Endothelial cell of umbilical vein (primary cell): ENCODE measurements around the gene CCDC97. TPM values are rescaled to one million over a fixed set of nuclear protein-coding genes. Genes with fewer than 3 reads are reported as not detected.

Source experiments
- BruUV-seq: library from RNA; stranded (reverse); fragments of 400-500 nt; replicated peaks from 2 replicates; lab custom pipeline; 2021; lab: Mats Ljungman, UMichigan
- CTCF ChIA-PET: fragments of 300-600, 350-600 bp; sonication (Branson Sonifier 250); formaldehyde crosslinking; loops from one replicate; lab custom pipeline; 2021; ENCODE audit warnings: antibody characterized with exemption, inconsistent platforms; lab: Charles Lee
- POLR2A ChIA-PET: fragments of 300-600, 350-600 bp; sonication (Branson Sonifier 250); formaldehyde crosslinking; loops from one replicate; lab custom pipeline; 2021; ENCODE audit warnings: antibody characterized with exemption, inconsistent platforms; lab: Charles Lee
- DNase-seq: peaks from one replicate; pipeline ENCODE4 v3.0.0-alpha.2; 2011; ENCODE audit warnings: low read depth, low spot score
- FAIRE-seq: peaks from 2 replicates; lab custom pipeline; 2011; peaks lifted over from hg19 to GRCh38; lab: Jason Lieb, UNC
- H2AFZ ChIP-seq: 2 replicates; pipeline ENCODE4 v1.6.0; 2012; ENCODE audit warnings: low read depth, low read length, control low read depth, inconsistent platforms
- H3K27ac ChIP-seq: 2 replicates; pipeline ENCODE4 v1.5.1; 2011; ENCODE audit warnings: low read depth, mild to moderate bottlenecking, control low read depth, low read length, moderate library complexity; ENCODE audit not compliant: insufficient read depth
- H3K27me3 ChIP-seq, 2 experiments: 2 replicates each; pipeline versions ENCODE4 v1.6.0 to v1.6.1; 2011; ENCODE audit warnings: low read length in 2 of 2, mixed read lengths in 1 of 2; ENCODE audit not compliant: control insufficient read depth in 2 of 2, insufficient read depth in 2 of 2
- H3K36me3 ChIP-seq, 2 experiments: 2 replicates in 1 of 2; 3 replicates in 1 of 2; pipeline ENCODE4 v1.5.1; 2011; ENCODE audit warnings: low read length in 2 of 2, mild to moderate bottlenecking in 1 of 2, moderate library complexity in 1 of 2; ENCODE audit not compliant: control insufficient read depth in 2 of 2, insufficient read depth in 2 of 2; ENCODE audit errors: extremely low read depth in 1 of 2
- H3K4me1 ChIP-seq: 3 replicates; pipeline ENCODE4 v1.5.1; 2011; ENCODE audit warnings: mild to moderate bottlenecking, low read length; ENCODE audit not compliant: control insufficient read depth, insufficient read depth; ENCODE audit errors: extremely low read depth
- H3K4me2 ChIP-seq: 2 replicates; pipeline ENCODE4 v1.6.1; 2011; ENCODE audit warnings: low read length, control low read depth, mixed read lengths; ENCODE audit not compliant: insufficient read depth
- H3K4me3 ChIP-seq, 3 experiments: fragments of 200-600 bp in 1 of 3; sonication (generic), shearing (Covaris generic) in 1 of 3; replicated peaks in 1 of 3; 2 replicates each; pipeline ENCODE4 v1.5.1; 2011 to 2016; ENCODE audit warnings: control low read depth in 3 of 3, low read length in 3 of 3, mild to moderate bottlenecking in 2 of 3, inconsistent platforms in 1 of 3, low read depth in 1 of 3, moderate library complexity in 1 of 3; ENCODE audit not compliant: insufficient read depth in 1 of 3
- H3K79me2 ChIP-seq: 2 replicates; pipeline ENCODE4 v1.6.0; 2012; ENCODE audit warnings: low read length, inconsistent platforms; ENCODE audit not compliant: control insufficient read depth, insufficient read depth
- H3K9ac ChIP-seq: replicated peaks from 2 replicates; pipeline ENCODE3; 2011; ENCODE audit warnings: low read length, control low read depth; ENCODE audit not compliant: insufficient read depth; ENCODE audit errors: extremely low read depth
- H3K9me1 ChIP-seq: replicated peaks from 3 replicates; pipeline ENCODE4 v1.6.0; 2011; ENCODE audit warnings: mild to moderate bottlenecking, low read length; ENCODE audit not compliant: control insufficient read depth, insufficient read depth; ENCODE audit errors: extremely low read depth
- H3K9me3 ChIP-seq: replicated peaks from 2 replicates; pipeline ENCODE4 v1.5.1; 2012; ENCODE audit warnings: low read length, inconsistent platforms; ENCODE audit not compliant: control insufficient read depth, insufficient read depth
- H4K20me1 ChIP-seq: replicated peaks from 2 replicates; pipeline ENCODE3; 2011; ENCODE audit warnings: mild to moderate bottlenecking, low read length; ENCODE audit not compliant: control insufficient read depth, insufficient read depth; ENCODE audit errors: extremely low read depth
- CTCF ChIP-seq, 2 donors: IDR thresholded peaks; 1 replicate in 1 of 2; 2 replicates in 1 of 2; pipeline ENCODE4 v1.5.1; 2011; ENCODE audit warnings: low read length in 2 of 2, mild to moderate bottlenecking in 2 of 2, moderate library complexity in 2 of 2, control low read depth in 1 of 2, inconsistent platforms in 1 of 2, low read depth in 1 of 2; ENCODE audit not compliant: insufficient read depth in 1 of 2; ENCODE audit errors: extremely low read depth in 1 of 2
- EZH2 ChIP-seq: IDR thresholded peaks from 2 replicates; pipeline ENCODE4 v1.6.1; 2012; ENCODE audit warnings: borderline replicate concordance, low read depth, mild to moderate bottlenecking, moderate library complexity, low read length, inconsistent platforms; ENCODE audit not compliant: severe bottlenecking
- FOS ChIP-seq: IDR thresholded peaks from 2 replicates; pipeline ENCODE4 v1.6.1; 2011; ENCODE audit warnings: mild to moderate bottlenecking, low read length, moderate library complexity, borderline replicate concordance; ENCODE audit not compliant: insufficient read depth
- JUN ChIP-seq: IDR thresholded peaks from 2 replicates; pipeline ENCODE4 v1.6.1; 2011; ENCODE audit warnings: borderline replicate concordance, low read depth; ENCODE audit not compliant: insufficient read length, insufficient read depth
- MAX ChIP-seq: IDR thresholded peaks from 2 replicates; pipeline ENCODE4 v1.6.1; 2011; ENCODE audit not compliant: insufficient read depth, insufficient read length
- POLR2AphosphoS5 ChIP-seq: IDR thresholded peaks from 2 replicates; pipeline ENCODE4 v1.6.1; 2012; ENCODE audit warnings: low read depth, mild to moderate bottlenecking, control low read depth, low read length, moderate library complexity; ENCODE audit not compliant: insufficient read depth
- dilution Hi-C: fragments of 300-500 bp; cut with MboI; formaldehyde crosslinking; loops from one replicate; pipeline ENCODE4 v1.15.0; 2019; ENCODE audit warnings: low sequenced_read_pairs; ENCODE audit not compliant: extremely low pct_ligation_motif_present
- intact Hi-C: fragments of 100-400 bp; cut with micrococcal nuclease; formaldehyde crosslinking; loops from one replicate; pipeline ENCODE4 v1.10.0; 2022
- polyA plus RNA-seq, 4 experiments: library from polyadenylated mRNA; depleted of rRNA in 3 of 4; stranded (reverse) in 3 of 4; unstranded in 1 of 4; fragments of >200 nt; gene quantifications; 2 replicates each; pipeline versions ENCODE4 v1.2.1 to v1.2.3, GENCODE V29; 2011 to 2012; ENCODE audit warnings: missing spikeins in 1 of 4
- total RNA-seq: library from RNA; stranded (reverse); gene quantifications from 2 replicates; pipeline ENCODE4 v1.2.3, GENCODE V29; 2021

The CCDC97 gene
- total and polyA plus RNA-seq, 2 donors (not counting 3 experiments of a cell fraction or from before 2014, with no cell fraction given): 20.7 to 27.2 TPM

DNA sequence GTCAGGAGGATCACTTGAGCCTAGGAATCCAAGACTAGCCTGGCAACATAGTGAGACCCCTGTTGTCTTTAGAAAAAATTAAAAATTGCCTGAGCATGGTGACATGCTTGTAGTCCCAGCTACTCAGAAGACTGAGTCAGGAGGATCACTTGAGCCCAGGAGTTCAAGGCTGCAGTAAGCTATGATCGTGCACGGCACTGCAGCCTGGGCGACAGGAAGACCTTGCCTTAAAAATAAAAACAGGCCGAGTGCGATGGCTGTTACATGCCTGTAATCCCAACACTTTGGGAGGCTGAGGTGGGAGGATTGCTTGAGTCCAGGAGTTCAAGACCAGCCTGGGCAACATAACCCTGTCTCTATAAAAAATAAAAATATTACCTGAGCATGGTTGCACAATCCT lies 40.4 kb upstream of the CCDC97 start:
- POLR2A ChIA-PET: no interaction called here
- peaks cover 38 to 41% of the 10 kb centered on the region in 2 experiments for H3K36me3 ChIP-seq

More for the DNA sequence above, 40.4 kb upstream of the CCDC97 start:
- dilution Hi-C loops (no loop called here), intact Hi-C loops (no loop called here)
- no peak overlapping the region for H3K4me3 ChIP-seq
- H2AFZ ChIP-seq: no peak overlapping the region
- no peak overlapping the region for H3K9ac ChIP-seq
- H3K4me2 ChIP-seq: no peak overlapping the region
- no TSS peak for BruUV-seq
- H4K20me1 ChIP-seq: no peaks in the 10 kb centered on the region
- no peak for TF ChIP-seq JUN
- TF ChIP-seq MAX: no peak
- TF ChIP-seq EZH2: no peak
- TF ChIP-seq FOS: no peak
- no peak for TF ChIP-seq POLR2AphosphoS5
- TF ChIP-seq CTCF (IDR thresholded peaks at IDR 0.05; ENCODE audit: extremely low read depth in 1 of 2, insufficient read depth in 1 of 2, low read depth in 1 of 2, low read length in 2 of 2): no peak
- CTCF ChIA-PET: interaction anchor here (0.6 kb wide), 1 partner anchor 65 kb away, joined by 3 read pairs; no protein-coding TSS in a partner anchor
- H3K27me3 ChIP-seq: no peaks in the 10 kb centered on the region
- no peaks in the 10 kb centered on the region for H3K9me1 ChIP-seq
- no peaks in the 10 kb centered on the region for H3K9me3 ChIP-seq
- no peak for DNase-seq
- H3K27ac ChIP-seq: no peak overlapping the region
- H3K4me1 ChIP-seq: peaks cover 42% of the 10 kb centered on the region
- peaks cover 49% of the 10 kb centered on the region for H3K79me2 ChIP-seq
- FAIRE-seq: no peak
